Activated CD8-positive, alpha-beta T cell treated with anti-CD3 and anti-CD28 coated beads for 36 hours (primary cell): Measurements from ENCODE around the gene GPR137. TPM values are rescaled to one million over a fixed set of nuclear protein-coding genes. Genes with fewer than 3 reads are reported as not detected.

Experiments
- ATAC-seq: fragments of 200-7000 bp; cut with Tn5 transposase; one replicate; pipeline ENCODE4 v1.10.0; 2021; ENCODE audit warnings: mild to moderate bottlenecking, moderate library complexity
- CTCF ChIA-PET: fragments of 350-600 bp; sonication (Branson Sonifier 250); formaldehyde crosslinking; loops from one replicate; lab custom pipeline; 2021; ENCODE audit warnings: antibody characterized with exemption; lab: Charles Lee
- POLR2A ChIA-PET: fragments of 350-600 bp; sonication (Branson Sonifier 250); formaldehyde crosslinking; loops from one replicate; lab custom pipeline; 2021; ENCODE audit warnings: antibody characterized with exemption; lab: Charles Lee
- DNase-seq: peaks from one replicate; pipeline ENCODE4 v3.0.0-alpha.2; 2020
- H3K27ac Mint-ChIP-seq: one replicate; pipeline ENCODE4 v1.8.0; 2021; ENCODE audit warnings: mild to moderate bottlenecking, mixed read lengths
- H3K27me3 Mint-ChIP-seq: one replicate; pipeline ENCODE4 v1.8.0; 2021; ENCODE audit warnings: mixed read lengths
- H3K36me3 Mint-ChIP-seq: one replicate; pipeline ENCODE4 v1.8.0; 2021; ENCODE audit warnings: low read depth, mixed read lengths
- H3K4me1 Mint-ChIP-seq: one replicate; pipeline ENCODE4 v1.8.0; 2021; ENCODE audit warnings: low read depth, mixed read lengths
- H3K4me3 Mint-ChIP-seq: one replicate; pipeline ENCODE4 v1.8.0; 2021; ENCODE audit warnings: mild to moderate bottlenecking, moderate library complexity, mixed read lengths
- H3K9me3 Mint-ChIP-seq: one replicate; pipeline ENCODE4 v1.8.0; 2021; ENCODE audit warnings: mixed read lengths
- CTCF ChIP-seq: fragments of 200-600 bp; IDR thresholded peaks from one replicate; pipeline ENCODE4 v1.8.0; 2022; ENCODE audit warnings: antibody characterized with exemption, mild to moderate bottlenecking
- intact Hi-C: fragments of 100-400 bp; cut with micrococcal nuclease; formaldehyde crosslinking; loops from one replicate; pipeline ENCODE4 v1.10.0; 2022
- total RNA-seq, 2 experiments: library from RNA; stranded (reverse); gene quantifications; one replicate each; pipeline ENCODE4 v1.2.3, GENCODE V29; 2021

The GPR137 gene
- total RNA-seq, 2 experiments from 2014 or later: 23.7 to 28.5 TPM

GRCh38 chr11:64333556-64333955 lies 47.9 kb downstream of the GPR137 start:
- Mint-ChIP-seq H3K27ac (no peak overlapping the region), H3K9me3 (no peaks in the 10 kb centered on the region), H3K4me1 (peaks cover 30% of the 10 kb centered on the region), H3K4me3 (no peak overlapping the region), H3K36me3 (peaks cover 19% of the 10 kb centered on the region), H3K27me3 (no peaks in the 10 kb centered on the region)
- CTCF ChIA-PET: interaction anchor here (2.2 to 5.4 kb wide), 4 partner anchors 15 to 129 kb away, joined by 4 to 75 read pairs (median 11); partner anchors contain the start of genes PRDX5 and TRMT112
- POLR2A ChIA-PET: interaction anchor here (0.9 to 2.1 kb wide), 2 partner anchors 16 to 25 kb away, joined by 3 to 5 read pairs; partner anchors contain the start of genes PRDX5, RPS6KA4 and TRMT112
- intact Hi-C loops: no loop called here
- no peak for ATAC-seq
- TF ChIP-seq CTCF: no peak
- no peak for DNase-seq

- no peak overlapping the region for H3K4me3 Mint-ChIP-seq
- peaks cover 41% of the 10 kb centered on the region for H3K4me1 Mint-ChIP-seq
- no peaks in the 10 kb centered on the region for H3K27me3 Mint-ChIP-seq
- ATAC-seq: peak; percentile 57
- no peaks in the 10 kb centered on the region for H3K9me3 Mint-ChIP-seq
- intact Hi-C loops: no loop called here
- CTCF ChIA-PET: interaction anchor here (0.7 to 5.4 kb wide), 3 partner anchors 17 to 34 kb away, joined by 4 to 75 read pairs (median 4); partner anchors contain the start of genes PRDX5 and TRMT112
- peak; percentile 75 for DNase-seq
- H3K27ac Mint-ChIP-seq: peak overlapping the region; percentile 47
- peaks cover 27% of the 10 kb centered on the region for H3K36me3 Mint-ChIP-seq
- TF ChIP-seq CTCF: no peak
- POLR2A ChIA-PET: interaction anchor here (0.7 kb wide), 1 partner anchor 17 kb away, joined by 3 read pairs; the partner anchor contains the start of gene PRDX5
Measured at GRCh38 chr11:64334764-64335735, 49.4 kb downstream of the GPR137 start.

- H3K27ac Mint-ChIP-seq: peak overlapping the region; percentile 38
- peaks cover 41% of the 10 kb centered on the region for H3K4me1 Mint-ChIP-seq
- ATAC-seq (no peak), DNase-seq (no peak)
- TF ChIP-seq CTCF: no peak
- H3K36me3 Mint-ChIP-seq: peaks cover 39% of the 10 kb centered on the region
- no peaks in the 10 kb centered on the region for H3K27me3 Mint-ChIP-seq
- H3K4me3 Mint-ChIP-seq: no peak overlapping the region
- H3K9me3 Mint-ChIP-seq: no peaks in the 10 kb centered on the region
- ChIA-PET CTCF (interaction anchor here (0.6 to 1.5 kb wide), 5 partner anchors 20 to 111 kb away, joined by 3 to 8 read pairs (median 3); partner anchors contain the start of genes ESRRA, PRDX5 and TRMT112), POLR2A (interaction anchor here (0.7 to 1.6 kb wide), 5 partner anchors 20 to 704 kb away, joined by 3 to 5 read pairs (median 3); partner anchors contain the start of genes ESRRA, PRDX5 and TRMT112)
- intact Hi-C loops: no loop called here
Measured at GRCh38 chr11:64337538-64338249, 52.0 kb downstream of the GPR137 start.

GRCh38 chr11:64338716-64339115 lies 53.1 kb downstream of the GPR137 start:
- no peaks in the 10 kb centered on the region for H3K9me3 Mint-ChIP-seq
- POLR2A ChIA-PET: interaction anchor here (0.7 to 1.6 kb wide), 4 partner anchors 21 to 703 kb away, joined by 3 to 5 read pairs (median 3); partner anchors contain the start of genes ESRRA and TRMT112
- TF ChIP-seq CTCF: no peak

More at GRCh38 chr11:64338716-64339115, 53.1 kb downstream of the GPR137 start:
- ATAC-seq (no peak), DNase-seq (no peak)
- peaks cover 38% of the 10 kb centered on the region for H3K36me3 Mint-ChIP-seq
- CTCF ChIA-PET: interaction anchor here (1.0 to 1.5 kb wide), 4 partner anchors 21 to 111 kb away, joined by 3 to 8 read pairs (median 4); partner anchors contain the start of genes ESRRA, PRDX5 and TRMT112
- H3K4me1 Mint-ChIP-seq: peaks cover 41% of the 10 kb centered on the region
- H3K27ac Mint-ChIP-seq: peak overlapping the region; percentile 92
- peak overlapping the region; percentile 84 for H3K4me3 Mint-ChIP-seq
- intact Hi-C loops: no loop called here
- no peaks in the 10 kb centered on the region for H3K27me3 Mint-ChIP-seq

Other genes starting within 250 kb of the GPR137 start
- gene FLRT1, start 249.9 kb upstream of the GPR137 start, total RNA-seq: not detected
- 10 to 100 TPM; 38.7 to 38.8 TPM for gene MACROD1, start 119.7 kb upstream of the GPR137 start, total RNA-seq
- 100 to 1,000 TPM; 396 to 416 TPM for gene STIP1, start 99.7 kb upstream of the GPR137 start, total RNA-seq
- gene FERMT3, start 79.1 kb upstream of the GPR137 start, total RNA-seq: 100 to 1,000 TPM; 210 to 214 TPM
- gene TRPT1, start 59.7 kb upstream of the GPR137 start, total RNA-seq: 10 to 100 TPM; 33.7 to 41.5 TPM
- 10 to 100 TPM; 66.0 to 69.2 TPM for gene NUDT22, start 59.6 kb upstream of the GPR137 start, total RNA-seq
- gene DNAJC4, start 55.3 kb upstream of the GPR137 start, total RNA-seq: 10 to 100 TPM; 25.8 to 26.1 TPM
- gene VEGFB, start 51.3 kb upstream of the GPR137 start, total RNA-seq: 100 to 1,000 TPM in 1 of 2 experiments, 10 to 100 TPM in 1; 86.6 to 104 TPM
- gene FKBP2, start 44.8 kb upstream of the GPR137 start, total RNA-seq: 10 to 100 TPM; 23.5 to 26.9 TPM
- 100 to 1,000 TPM; 285 to 287 TPM for gene PPP1R14B, start 38.9 kb upstream of the GPR137 start, total RNA-seq
- 1 to 10 TPM; 8.7 to 9.6 TPM for gene PLCB3, start 34.3 kb upstream of the GPR137 start, total RNA-seq
- 10 to 100 TPM; 17.2 to 17.7 TPM for gene BAD, start 1.2 kb upstream of the GPR137 start, total RNA-seq
- gene KCNK4, start 5.5 kb downstream of the GPR137 start, total RNA-seq: under 1 TPM in 1 of 2 experiments, not detected in 1; 0.23 TPM
- gene CATSPERZ, start 14.5 kb downstream of the GPR137 start, total RNA-seq: under 1 TPM in 1 of 2 experiments, not detected in 1; 0.52 TPM
- 10 to 100 TPM; 37.5 to 42.4 TPM for gene ESRRA, start 19.7 kb downstream of the GPR137 start, total RNA-seq
- 100 to 1,000 TPM; 197 TPM for gene TRMT112, start 31.7 kb downstream of the GPR137 start, total RNA-seq
- 100 to 1,000 TPM; 103 to 105 TPM for gene PRDX5, start 32.3 kb downstream of the GPR137 start, total RNA-seq
- 10 to 100 TPM; 65.8 to 76.1 TPM for gene CCDC88B, start 54.4 kb downstream of the GPR137 start, total RNA-seq
- 10 to 100 TPM; 24.6 to 26.0 TPM for gene RPS6KA4, start 73.3 kb downstream of the GPR137 start, total RNA-seq